GM12875 (cell line): ENCODE data around the gene GP2.

Experiments
- H3K4me3 ChIP-seq: one replicate; pipeline ENCODE4 v1.5.1; 2011; ENCODE audit warnings: low read depth, low read length, control low read depth
- TF ChIP-seq, protein P1 (sequence below): IDR thresholded peaks from 2 replicates; pipeline ENCODE4 v1.5.1; 2011; ENCODE audit warnings: low read depth, mild to moderate bottlenecking, control low read depth, inconsistent platforms, low read length, moderate library complexity, borderline replicate concordance; ENCODE audit not compliant: insufficient read depth

The GP2 gene

DNA sequence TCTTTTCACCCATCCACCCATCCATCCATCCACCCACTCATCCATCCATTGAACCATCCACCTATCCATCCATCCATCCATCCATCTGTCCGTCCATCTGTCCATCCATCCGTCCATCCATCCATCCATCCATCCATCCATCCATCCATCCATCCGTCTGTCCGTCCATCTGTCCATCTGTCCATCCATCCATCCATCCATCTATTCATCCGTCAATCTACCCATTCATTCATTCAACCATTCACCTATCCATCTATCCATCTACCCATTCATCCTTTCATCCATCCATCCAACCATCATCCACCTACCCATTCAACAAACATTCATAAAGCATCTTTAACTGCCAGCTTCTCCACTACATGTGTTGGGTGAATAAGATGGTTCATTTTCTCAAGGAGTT is 28.9 kb downstream of the GP2 start:
- TF ChIP-seq, protein P1, sequence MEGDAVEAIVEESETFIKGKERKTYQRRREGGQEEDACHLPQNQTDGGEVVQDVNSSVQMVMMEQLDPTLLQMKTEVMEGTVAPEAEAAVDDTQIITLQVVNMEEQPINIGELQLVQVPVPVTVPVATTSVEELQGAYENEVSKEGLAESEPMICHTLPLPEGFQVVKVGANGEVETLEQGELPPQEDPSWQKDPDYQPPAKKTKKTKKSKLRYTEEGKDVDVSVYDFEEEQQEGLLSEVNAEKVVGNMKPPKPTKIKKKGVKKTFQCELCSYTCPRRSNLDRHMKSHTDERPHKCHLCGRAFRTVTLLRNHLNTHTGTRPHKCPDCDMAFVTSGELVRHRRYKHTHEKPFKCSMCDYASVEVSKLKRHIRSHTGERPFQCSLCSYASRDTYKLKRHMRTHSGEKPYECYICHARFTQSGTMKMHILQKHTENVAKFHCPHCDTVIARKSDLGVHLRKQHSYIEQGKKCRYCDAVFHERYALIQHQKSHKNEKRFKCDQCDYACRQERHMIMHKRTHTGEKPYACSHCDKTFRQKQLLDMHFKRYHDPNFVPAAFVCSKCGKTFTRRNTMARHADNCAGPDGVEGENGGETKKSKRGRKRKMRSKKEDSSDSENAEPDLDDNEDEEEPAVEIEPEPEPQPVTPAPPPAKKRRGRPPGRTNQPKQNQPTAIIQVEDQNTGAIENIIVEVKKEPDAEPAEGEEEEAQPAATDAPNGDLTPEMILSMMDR = no peak
- H3K4me3 ChIP-seq = no peak overlapping the region

DNA sequence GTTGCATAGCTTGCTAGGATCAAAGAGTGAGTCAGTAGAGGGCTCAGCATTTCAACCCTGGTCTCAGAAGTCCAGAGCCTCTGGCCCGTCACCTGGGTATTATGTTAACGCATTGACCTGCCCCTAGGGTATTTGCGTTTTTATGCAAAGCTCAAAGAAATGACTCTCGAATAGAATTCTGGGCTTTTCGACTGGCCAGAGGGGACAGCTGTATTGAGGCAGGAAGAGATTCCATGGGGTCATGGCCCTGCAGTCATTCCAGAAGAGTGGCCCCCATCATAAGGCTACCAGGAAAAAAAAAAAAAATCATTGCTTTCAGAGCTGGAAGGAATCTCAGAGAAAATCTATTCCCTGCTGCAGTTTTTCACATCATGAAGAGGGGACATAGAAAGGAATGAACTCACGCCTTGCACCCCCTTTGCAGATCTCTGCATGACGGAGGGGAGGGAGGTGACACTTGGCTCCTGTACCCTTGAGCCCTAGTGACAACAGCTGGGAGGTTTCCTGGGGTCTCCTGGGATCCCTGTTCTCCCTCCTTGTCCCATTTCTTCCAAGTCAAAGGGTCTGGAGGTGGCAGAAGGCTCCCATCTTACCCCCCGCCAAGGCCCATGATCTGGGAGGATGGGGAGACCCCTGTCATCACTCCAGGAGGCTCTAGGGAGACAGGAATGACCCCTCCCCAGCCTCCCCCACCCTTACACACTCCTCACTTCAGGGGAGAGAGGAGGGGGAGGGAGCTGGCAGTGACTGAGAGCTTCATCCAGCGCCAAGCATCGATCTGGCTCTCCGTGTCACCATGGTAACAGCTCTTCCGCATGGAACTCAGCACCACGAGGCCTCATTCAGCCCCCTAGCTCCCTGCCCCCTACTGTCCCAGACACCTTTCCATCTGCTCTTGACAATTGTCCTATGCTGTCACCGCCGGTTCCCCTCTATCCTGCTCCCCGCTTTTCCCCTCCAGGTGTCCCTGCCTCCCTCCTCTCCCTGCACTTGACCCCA is 35.8 kb downstream of the GP2 start:
- TF ChIP-seq, protein P1 = no peak
- no peak overlapping the region for H3K4me3 ChIP-seq

DNA sequence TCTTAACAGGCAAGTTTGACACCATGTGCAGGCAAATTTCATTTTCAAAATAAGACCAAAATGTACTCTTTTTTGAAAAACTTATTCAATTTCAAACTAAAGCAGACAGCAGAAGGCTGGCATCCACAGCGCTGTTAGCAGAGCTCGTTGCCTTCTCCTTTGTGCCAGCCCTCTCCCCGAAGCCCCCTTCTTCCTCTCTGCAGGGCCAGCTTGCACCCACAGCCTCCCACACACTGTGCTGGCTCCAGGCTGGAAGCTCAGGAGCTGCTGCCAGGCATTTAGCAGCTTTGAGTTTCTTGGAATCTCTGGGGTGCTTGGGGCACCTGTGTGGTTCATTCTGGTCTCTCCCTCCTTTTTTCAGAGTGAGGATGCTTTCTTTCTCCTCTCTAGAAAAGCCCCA is 37.7 kb downstream of the GP2 start:
- H3K4me3 ChIP-seq = no peak overlapping the region
- TF ChIP-seq, protein P1 = no peak

DNA sequence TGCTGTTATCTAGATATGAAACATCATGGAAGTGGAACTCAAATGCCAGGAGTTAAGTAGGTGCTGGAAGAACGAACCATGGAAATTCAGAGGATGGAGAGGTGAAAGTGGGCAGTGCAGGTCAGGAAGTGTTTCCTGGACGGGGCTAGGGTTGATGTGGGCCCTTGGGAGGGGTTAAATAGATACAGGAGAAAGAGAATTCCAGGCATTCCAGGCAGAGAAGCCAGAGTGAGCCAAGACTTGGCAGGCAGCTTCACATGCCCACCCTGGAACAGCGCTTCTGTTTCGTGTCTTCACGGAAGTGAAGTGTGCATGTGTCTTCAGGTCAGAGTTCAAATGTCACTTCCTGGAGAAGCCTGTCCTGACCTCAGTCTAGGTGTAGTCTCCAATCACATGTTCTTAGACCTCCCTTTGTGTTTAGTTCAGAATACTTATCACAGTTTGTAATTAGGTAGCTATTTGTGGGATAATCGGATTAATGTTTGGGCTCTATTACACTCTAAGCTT is 41.3 kb downstream of the GP2 start:
- TF ChIP-seq, protein P1 = no peak
- H3K4me3 ChIP-seq = no peak overlapping the region

DNA sequence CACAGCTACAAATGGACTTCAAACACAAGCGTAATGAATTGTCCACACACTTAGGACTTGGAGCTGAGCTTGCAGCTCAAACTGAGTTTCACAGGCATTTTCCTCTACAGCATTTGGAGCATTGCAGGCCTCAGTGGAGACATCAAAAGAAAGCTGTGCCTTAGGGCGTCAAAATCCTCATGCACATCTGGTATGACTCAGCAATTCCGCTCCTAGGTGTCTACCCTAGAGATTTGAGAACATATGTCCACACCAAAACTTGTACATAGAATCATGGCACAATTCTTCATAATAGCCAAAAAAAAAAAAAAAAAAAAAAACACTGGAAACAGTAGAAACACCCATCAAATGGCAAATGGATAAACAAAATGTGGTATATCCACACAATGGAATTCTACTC is 47.1 kb downstream of the GP2 start:
- TF ChIP-seq, protein P1 = no peak
- H3K4me3 ChIP-seq = no peak overlapping the region

DNA sequence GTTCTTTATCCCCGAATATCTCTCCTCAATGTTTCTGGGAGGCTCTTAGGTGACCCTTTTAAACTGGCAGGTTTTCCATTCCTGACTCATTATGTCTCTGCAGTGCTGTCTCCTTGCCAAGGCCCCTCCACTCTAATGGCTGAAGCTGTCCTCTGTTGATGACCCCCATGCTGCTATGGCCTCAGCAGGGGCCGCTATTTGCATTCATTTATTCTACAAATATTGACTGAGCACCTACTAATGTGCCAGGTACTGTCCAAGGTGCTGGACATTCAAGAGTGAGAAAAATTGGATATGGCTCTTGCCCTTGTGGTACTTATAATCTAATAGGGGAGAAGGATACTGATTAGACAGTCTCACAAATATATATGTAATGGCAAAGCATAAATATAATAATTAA is 55.4 kb downstream of the GP2 start:
- TF ChIP-seq, protein P1 = no peak
- no peak overlapping the region for H3K4me3 ChIP-seq

DNA sequence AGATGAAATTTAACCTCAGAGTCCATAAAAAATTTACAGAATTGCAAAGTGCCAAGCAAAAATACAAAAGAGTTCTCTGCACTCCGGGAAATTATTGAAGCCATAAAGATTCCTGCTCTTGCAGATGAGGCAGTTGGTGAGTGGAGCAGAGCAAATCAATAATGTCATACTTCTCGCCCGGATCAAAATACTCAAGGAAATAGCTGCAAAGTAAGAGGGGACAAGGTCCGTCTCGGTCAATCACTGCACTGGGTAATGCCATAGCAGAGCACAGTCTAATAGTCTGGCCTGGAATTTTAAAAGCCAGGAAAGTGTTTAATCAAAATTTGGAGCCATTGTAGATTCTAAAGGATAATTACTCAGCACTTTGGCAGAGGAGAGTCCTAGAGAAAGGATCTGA is 58.9 kb downstream of the GP2 start:
- TF ChIP-seq, protein P1 = no peak
- H3K4me3 ChIP-seq = no peak overlapping the region
